GM12873 (cell line): ENCODE results near the gene TFDP3.

ENCODE experiments used
- CTCF ChIP-seq: IDR thresholded peaks from 2 replicates; pipeline ENCODE4 v1.5.1; 2012; ENCODE audit warnings: low read depth, mild to moderate bottlenecking, moderate library complexity, low read length, control low read depth; ENCODE audit not compliant: insufficient read depth; ENCODE audit errors: missing control alignments

The TFDP3 gene

GRCh38 chrX:133218329-133218728, at the start of gene TFDP3:
TFDP3 (minus strand) TSS chrX:133218354; CDS start chrX:133218259, 95 bp downstream.
- TF ChIP-seq CTCF, result no peak

- TF ChIP-seq CTCF, result no peak
These were observed 49.5 kb upstream of the TFDP3 start for GRCh38 chrX:133267621-133268020.

GRCh38 chrX:133265331-133265730, 47.2 kb upstream of the TFDP3 start:
- no peak for TF ChIP-seq CTCF

GRCh38 chrX:133258481-133258880, 40.3 kb upstream of the TFDP3 start:
- TF ChIP-seq CTCF, result no peak

GRCh38 chrX:133254666-133255065, 36.5 kb upstream of the TFDP3 start:
- no peak for TF ChIP-seq CTCF

GRCh38 chrX:133251204-133251603, 33.0 kb upstream of the TFDP3 start:
- TF ChIP-seq CTCF, result no peak

- TF ChIP-seq CTCF, result no peak
These were observed 32.3 kb upstream of the TFDP3 start for GRCh38 chrX:133250184-133251100.
